ENCODE measurements around the gene NFATC1. TPM values are rescaled to one million over a fixed set of nuclear protein-coding genes. Genes with fewer than 3 reads are reported as not detected.

NFATC1 gene
- polyA plus RNA-seq, 2 of the 4 experiments (the other 2 are of a cell fraction): 0.52 to 1.7 TPM

DNA sequence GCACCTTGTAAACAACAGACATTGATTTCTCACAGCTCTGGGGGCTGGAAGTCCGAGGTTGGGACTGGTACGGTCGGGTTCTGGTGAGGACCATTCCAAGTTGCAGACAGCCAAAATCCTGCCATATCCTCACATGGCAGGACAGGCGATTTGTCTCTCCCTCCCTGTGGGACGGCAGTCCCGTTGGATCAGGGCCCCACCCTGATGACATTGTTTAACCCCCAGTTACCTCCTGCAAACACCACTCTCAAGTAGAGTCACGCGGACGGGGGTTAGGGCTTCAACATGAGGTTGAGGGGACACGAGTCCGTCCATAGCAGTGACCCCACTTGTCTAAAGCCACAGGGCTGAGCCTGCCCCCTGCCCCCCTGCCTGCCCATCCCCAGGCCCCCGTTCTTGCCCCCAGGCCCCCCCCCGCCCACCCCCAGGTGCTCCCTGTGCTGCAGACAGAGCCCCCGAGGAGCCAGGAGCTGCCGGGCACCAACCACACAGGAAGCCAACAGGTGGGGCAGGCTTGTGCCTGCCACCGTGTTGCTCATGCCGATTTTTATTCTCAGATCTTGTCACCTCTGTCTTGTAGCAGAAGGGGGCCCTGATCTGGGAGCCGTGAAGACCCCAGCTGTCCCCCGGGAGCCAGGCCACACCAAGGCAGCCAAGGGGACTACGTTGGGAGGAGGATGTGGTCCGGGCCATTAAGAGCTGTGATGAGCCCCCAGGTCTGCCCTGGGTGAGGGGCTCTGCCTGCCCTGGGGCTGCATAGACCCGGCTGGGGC, 82.2 kb downstream of the NFATC1 start:
- DNase-seq (ENCODE audit: low read depth in 1 of 2, low spot score in 1 of 2) (no peak), ATAC-seq (no peak), FAIRE-seq (no peak)
- no peak overlapping the region for H3K4me3 ChIP-seq
- no peaks in the 10 kb centered on the region for H3K4me1 ChIP-seq
- H3K4me2 ChIP-seq: no peak overlapping the region
- POLR2A ChIA-PET: no interaction called here
- CTCF ChIA-PET: interaction anchor here (2.2 kb wide), 1 partner anchor 97 kb away, joined by 6 read pairs; no protein-coding TSS in a partner anchor
- no peaks in the 10 kb centered on the region for H3K9me3 ChIP-seq
- H3K27ac ChIP-seq: no peak overlapping the region
- TF ChIP-seq ESRRA (IDR thresholded peaks at IDR 0.05; ENCODE audit: borderline replicate concordance, low read length): no peak
- 52% methylated on average over 13 of the region's 22 CpGs for WGBS (ENCODE audit: missing lambda C conversion rate)

DNA sequence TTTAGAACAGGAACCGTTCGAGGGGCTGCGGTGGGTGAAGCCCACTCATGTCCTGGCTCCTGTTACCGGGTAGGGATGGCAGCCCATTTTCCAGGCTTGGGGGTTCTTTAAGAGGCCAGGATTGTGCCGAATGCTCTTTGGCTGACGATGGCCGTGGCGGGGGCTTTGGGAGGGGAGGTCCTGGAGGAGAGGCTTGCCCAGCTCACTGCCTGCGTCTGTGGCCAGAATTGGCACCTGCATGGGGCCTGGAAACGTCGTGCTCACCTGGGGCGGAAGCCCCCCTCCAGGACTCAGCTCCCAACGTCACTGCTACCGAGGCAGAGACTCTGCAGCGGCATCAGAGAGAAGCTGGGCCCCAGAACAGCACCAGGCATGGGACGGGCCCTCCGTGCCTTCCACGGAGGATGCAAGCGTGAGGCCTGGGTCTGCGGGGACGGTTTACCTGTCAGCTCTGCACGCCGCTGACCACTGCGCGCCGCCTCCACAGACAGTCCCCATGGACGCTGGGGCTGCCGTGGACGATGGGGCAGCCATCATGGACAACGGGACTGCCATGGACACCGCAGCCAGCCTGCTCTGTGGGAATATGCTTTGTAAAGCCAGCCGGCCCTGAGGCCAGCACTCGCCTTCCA, 82.9 kb downstream of the NFATC1 start:
- H3K27ac ChIP-seq: no peak overlapping the region
- FAIRE-seq: no peak
- POLR2A ChIA-PET: no interaction called here
- H3K9me3 ChIP-seq: no peaks in the 10 kb centered on the region
- WGBS (ENCODE audit: missing lambda C conversion rate): 84% methylated on average over 24 of the region's 33 CpGs
- no peaks in the 10 kb centered on the region for H3K4me1 ChIP-seq
- no peak for DNase-seq (ENCODE audit: low read depth in 1 of 2, low spot score in 1 of 2)
- TF ChIP-seq RNF2 (IDR thresholded peaks at IDR 0.05; ENCODE audit: borderline replicate concordance, low read depth) (no peak), HOXB5 (CRISPR knock-in tag; IDR thresholded peaks at IDR 0.05) (no peak), JUN (IDR thresholded peaks at IDR 0.05) (no peak), ZFP36 (IDR thresholded peaks at IDR 0.05; ENCODE audit: borderline replicate concordance, partially characterized antibody) (no peak), REST (IDR thresholded peaks at IDR 0.05) (no peak), NPAS2 (CRISPR knock-in tag; IDR thresholded peaks at IDR 0.05; ENCODE audit: borderline replicate concordance) (no peak), SREBF2 (IDR thresholded peaks at IDR 0.05) (no peak), TP53 (CRISPR knock-in tag; IDR thresholded peaks at IDR 0.05) (no peak), HDAC2 (IDR thresholded peaks at IDR 0.05) (no peak)
- no peak overlapping the region for H3K4me3 ChIP-seq
- H3K4me2 ChIP-seq: no peak overlapping the region
- no peak for ATAC-seq
- CTCF ChIA-PET: interaction anchor here (1.1 to 2.2 kb wide), 2 partner anchors 15 to 98 kb away, joined by 3 to 6 read pairs; no protein-coding TSS in a partner anchor

DNA sequence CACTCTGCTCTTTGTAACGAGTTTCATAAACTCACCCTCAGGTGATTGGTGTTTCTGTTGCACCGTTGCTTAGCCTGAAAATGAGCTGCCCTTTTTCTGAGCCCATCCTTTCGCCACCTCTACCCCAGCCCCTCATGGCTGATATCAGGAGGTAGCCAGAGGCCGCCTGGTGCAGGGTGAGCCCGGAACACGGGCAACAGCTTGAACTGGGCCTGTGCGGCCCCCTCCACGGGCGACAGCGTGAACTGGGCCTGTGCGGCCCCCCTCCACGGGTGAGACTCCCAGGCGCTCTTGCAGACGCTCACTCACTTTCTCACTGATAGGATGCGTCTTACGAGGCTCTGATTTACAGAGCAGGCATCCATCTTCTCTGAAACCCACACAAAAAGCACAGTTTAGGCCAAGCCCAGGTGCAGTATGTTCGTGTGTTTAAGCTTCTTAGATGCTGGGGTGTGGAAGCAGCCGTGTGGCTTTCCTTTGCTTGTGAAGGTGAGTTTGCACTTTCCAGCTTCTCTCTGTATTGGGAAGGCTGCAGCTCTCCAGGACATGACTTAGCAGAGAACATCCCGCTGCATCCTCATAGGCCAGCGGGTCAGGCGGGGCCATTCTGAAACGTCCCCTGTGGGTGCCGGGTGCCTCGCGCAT, 83.5 kb downstream of the NFATC1 start:
- H3K4me1 ChIP-seq: no peaks in the 10 kb centered on the region
- TF ChIP-seq NFE2L2 (conservative IDR thresholded peaks at IDR 0.05; ENCODE audit: low read length) (no peak), GATA3 (IDR thresholded peaks at IDR 0.05; ENCODE audit: borderline replicate concordance) (no peak), RNF2 (IDR thresholded peaks at IDR 0.05; ENCODE audit: borderline replicate concordance, low read depth) (no peak), ZNF302 (CRISPR knock-in tag; IDR thresholded peaks at IDR 0.05) (no peak)
- H3K9me3 ChIP-seq: no peaks in the 10 kb centered on the region
- FAIRE-seq (no peak), ATAC-seq (no peak), DNase-seq (ENCODE audit: low read depth in 1 of 2, low spot score in 1 of 2) (no peak)
- CTCF ChIA-PET: interaction anchor here (1.1 to 2.2 kb wide), 2 partner anchors 16 to 98 kb away, joined by 3 to 6 read pairs; no protein-coding TSS in a partner anchor
- no peak overlapping the region for H3K4me3 ChIP-seq
- H3K27ac ChIP-seq: no peak overlapping the region
- WGBS (ENCODE audit: missing lambda C conversion rate): 72% methylated on average over 10 of the region's 25 CpGs
- no peak overlapping the region for H3K4me2 ChIP-seq
- POLR2A ChIA-PET: no interaction called here

GRCh38 chr18:79479761-79480161, 84.0 kb downstream of the NFATC1 start:
- no peak overlapping the region for H3K4me3 ChIP-seq
- H3K9me3 ChIP-seq: no peaks in the 10 kb centered on the region
- FAIRE-seq (no peak), ATAC-seq (no peak), DNase-seq (ENCODE audit: low read depth in 1 of 2, low spot score in 1 of 2) (no peak)
- H3K4me2 ChIP-seq: no peak overlapping the region
- ChIA-PET POLR2A (no interaction called here), CTCF (interaction anchor here (1.1 to 2.2 kb wide), 2 partner anchors 16 to 99 kb away, joined by 3 to 6 read pairs; no protein-coding TSS in a partner anchor)
- TF ChIP-seq ESRRA (IDR thresholded peaks at IDR 0.05; ENCODE audit: borderline replicate concordance, low read length): no peak
- no peak for TF ChIP-seq ZSCAN20 (CRISPR knock-in tag; IDR thresholded peaks at IDR 0.05)
- no peaks in the 10 kb centered on the region for H3K4me1 ChIP-seq
- no peak overlapping the region for H3K27ac ChIP-seq
- WGBS (ENCODE audit: missing lambda C conversion rate): 72% methylated on average over 9 of the region's 20 CpGs
